GM10266 (cell line): ENCODE data around the gene IL31RA.

Experiments used
- DNase-seq: peaks from one replicate; pipeline ENCODE4 v3.0.0; 2012; ENCODE audit errors: extremely low spot score
- CTCF ChIP-seq: IDR thresholded peaks from 2 replicates; pipeline ENCODE4 v1.5.1; 2012; ENCODE audit warnings: mild to moderate bottlenecking, low read depth; ENCODE audit not compliant: control insufficient read depth, insufficient read depth; ENCODE audit errors: missing control alignments

Gene IL31RA

GRCh38 chr5:55960779-55961178 is 109.6 kb downstream of the IL31RA start:
- DNase-seq, result no peak
- TF ChIP-seq CTCF, result no peak

DNA sequence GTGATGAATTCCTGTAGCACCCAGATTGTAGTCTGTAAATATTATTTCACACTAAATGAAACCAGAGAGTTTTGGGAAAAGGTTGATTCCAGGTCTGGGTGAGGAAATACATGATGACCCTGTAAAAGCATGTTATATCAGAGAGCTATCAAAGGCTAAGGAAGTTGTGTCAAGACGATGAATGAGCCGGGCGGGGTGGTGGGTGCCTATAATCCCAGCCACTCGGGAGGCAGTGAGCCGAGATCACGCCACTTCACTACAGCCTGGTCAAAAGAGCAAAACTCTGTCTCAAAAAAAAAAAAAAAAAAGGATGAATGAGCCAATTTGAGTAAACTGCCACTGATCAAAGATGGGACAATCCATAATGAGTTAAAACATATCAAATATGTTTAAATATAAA is 114.4 kb downstream of the IL31RA start:
- TF ChIP-seq CTCF, result no peak

DNA sequence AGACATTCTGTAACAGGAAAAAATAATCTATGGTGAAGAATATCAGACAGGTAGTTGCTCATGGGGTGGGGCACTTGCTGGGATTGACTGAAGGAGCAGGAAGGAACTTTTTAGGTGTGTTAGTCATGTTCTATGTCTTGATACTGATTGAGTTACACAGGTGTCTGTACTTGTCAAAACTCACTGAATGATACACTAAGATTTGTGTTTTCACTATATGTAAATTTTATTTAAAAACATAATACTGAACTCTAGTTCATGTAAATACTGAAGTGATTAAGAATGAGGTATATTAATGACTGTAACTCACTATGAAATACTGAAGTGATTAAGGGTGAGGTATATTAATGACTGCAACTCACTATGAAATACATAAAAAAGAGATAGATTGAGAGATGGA is 115.1 kb downstream of the IL31RA start:
- TF ChIP-seq CTCF, result no peak
- DNase-seq, result no peak

More for the DNA sequence above, 114.4 kb downstream of the IL31RA start:
- DNase-seq, result no peak

DNA sequence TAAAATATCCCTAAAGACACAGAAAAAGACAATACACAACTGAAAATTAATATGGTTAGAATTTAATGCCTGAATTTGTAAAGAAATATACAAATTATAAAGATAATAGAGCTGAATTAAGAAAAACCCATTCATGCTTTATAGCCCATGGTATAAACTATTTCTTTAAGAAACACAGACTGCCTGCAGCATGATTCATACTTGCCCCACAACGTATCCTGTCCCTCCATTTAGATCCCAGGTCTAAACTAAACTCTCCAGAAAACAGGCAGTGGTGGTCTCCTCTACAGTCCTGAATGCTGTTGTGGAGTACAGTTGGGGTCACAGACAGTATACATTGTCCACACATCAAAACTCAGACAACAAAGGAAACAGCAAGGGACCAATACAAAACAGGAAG is 118.8 kb downstream of the IL31RA start:
- no peak for TF ChIP-seq CTCF
- no peak for DNase-seq
